Sigmoid colon (tissue), 4 donors: ENCODE data around the gene TXNRD3.

ENCODE experiments used
- CTCF ChIP-seq, 4 experiments: fragments of 450-650 bp in 3 of 4; fragments of 200-600 bp in 1 of 4; IDR thresholded peaks; one replicate each; pipeline ENCODE4 v1.5.1; 2016 to 2019; ENCODE audit warnings: antibody characterized with exemption in 4 of 4, mild to moderate bottlenecking in 3 of 4, moderate library complexity in 2 of 4
- POLR2A ChIP-seq, 2 donors: fragments of 450-650 bp; IDR thresholded peaks; one replicate each; pipeline ENCODE4 v1.6.1; 2016; ENCODE audit warnings: antibody characterized with exemption in 2 of 2, mild to moderate bottlenecking in 2 of 2, moderate library complexity in 2 of 2
- POLR2AphosphoS5 ChIP-seq, 4 donors: sonication (generic); formaldehyde crosslinking; IDR thresholded peaks; one replicate each; pipeline ENCODE4 v1.6.1; 2017; ENCODE audit warnings: antibody characterized with exemption in 4 of 4

GRCh38 chr3:126649556-126650092, 5.3 kb downstream of the TXNRD3 start:
- no peak for TF ChIP-seq POLR2A (IDR thresholded peaks at IDR 0.05)
- no peak for TF ChIP-seq CTCF (IDR thresholded peaks at IDR 0.05)
- no peak for TF ChIP-seq POLR2AphosphoS5 (IDR thresholded peaks at IDR 0.05)
